ENCODE results near the gene ZC3H7A.

GRCh38 chr16:11779074-11779473 is 18.0 kb downstream of the ZC3H7A start:
- no peak for TF ChIP-seq PHF20 (IDR thresholded peaks at IDR 0.05; ENCODE audit: partially characterized antibody)
- no peak for TF ChIP-seq FOXJ3 (CRISPR knock-in tag; IDR thresholded peaks at IDR 0.05)
- no peak for TF ChIP-seq SAFB2 (IDR thresholded peaks at IDR 0.05; ENCODE audit: borderline replicate concordance, low read depth, low read length, severe bottlenecking)
- TF ChIP-seq CTCF (IDR thresholded peaks at IDR 0.05 in 2 of 3, conservative IDR thresholded peaks at IDR 0.05 in 1 of 3; ENCODE audit: insufficient read depth in 2 of 3, low read depth in 1 of 3, low read length in 3 of 3): no peak
- no peak for TF ChIP-seq CEBPB (tag; IDR thresholded peaks at IDR 0.05)
- TF ChIP-seq BHLHE40 (IDR thresholded peaks at IDR 0.05; ENCODE audit: low read length): no peak
- no peak for TF ChIP-seq PTBP1 (IDR thresholded peaks at IDR 0.05; ENCODE audit: low read depth, low read length)
- TF ChIP-seq CREB5 (CRISPR knock-in tag; IDR thresholded peaks at IDR 0.05): no peak
- TF ChIP-seq POLR2AphosphoS5 (IDR thresholded peaks at IDR 0.05; ENCODE audit: control insufficient read depth, insufficient read depth, low read depth, low read length): no peak
- no peak for TF ChIP-seq ILF3 (IDR thresholded peaks at IDR 0.05; ENCODE audit: borderline replicate concordance)
- TF ChIP-seq PHF21A (IDR thresholded peaks at IDR 0.05; ENCODE audit: borderline replicate concordance, low read depth): no peak
- no peak for TF ChIP-seq GMEB1 (CRISPR knock-in tag; IDR thresholded peaks at IDR 0.05)
